ENCODE data around the gene TMEM125.
A peak's percentile ranks its signal among the peaks of the same experiment; 100 is the strongest.

GRCh38 chr1:43227143-43227764, 42.5 kb upstream of the TMEM125 start:
- TF ChIP-seq EZH2 (IDR thresholded peaks at IDR 0.05; ENCODE audit: borderline replicate concordance) (no peak), CTCF (IDR thresholded peaks at IDR 0.05; ENCODE audit: poor library complexity) (peak; percentile 94), EZH2phosphoT487 (IDR thresholded peaks at IDR 0.05; ENCODE audit: low read depth, severe bottlenecking, unreplicated experiment) (no peak)

Measured in hepatocyte (in vitro differentiated cells).